ENCODE measurements around the gene SLC35E4. TPM values are rescaled to one million over a fixed set of nuclear protein-coding genes. Genes with fewer than 3 reads are reported as not detected.

SLC35E4 gene
- polyA plus RNA-seq, 2 donors, result 1.7 to 3.1 TPM

DNA sequence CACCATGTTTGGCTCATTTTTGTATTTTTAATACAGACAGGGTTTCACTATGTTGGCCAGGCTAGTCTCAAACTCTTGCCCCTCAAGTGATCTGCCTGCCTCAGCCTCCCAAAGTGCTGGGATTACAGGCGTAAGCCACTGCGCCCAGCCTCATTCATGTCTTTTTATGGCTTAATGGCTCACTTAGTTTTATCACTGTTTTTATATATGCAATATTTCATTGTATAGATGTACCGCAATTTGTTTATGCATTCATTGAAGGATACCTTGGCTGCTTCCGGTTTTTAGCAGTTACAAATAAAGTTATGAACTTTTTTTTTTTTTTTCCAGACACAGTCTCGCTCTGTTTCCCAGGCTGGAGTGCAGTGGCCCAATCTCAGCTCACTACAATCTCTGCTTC lies 34.1 kb upstream of the SLC35E4 start:
- no peaks in the 10 kb centered on the region for H3K4me1 ChIP-seq (ENCODE audit: control insufficient read depth in 2 of 2, insufficient read depth in 2 of 2, low read length in 1 of 2)
- no peak overlapping the region for H3K4me3 ChIP-seq (ENCODE audit: low read depth in 1 of 2, low read length in 2 of 2)
- H3K27ac ChIP-seq (ENCODE audit: low read depth in 2 of 2, low read length in 1 of 2), result no peak overlapping the region
- WGBS, 2 donors, result 77 to 88% methylated on average over 5 of the region's 5 CpGs
- H3K9me3 ChIP-seq (ENCODE audit: control insufficient read depth in 2 of 2, insufficient read depth in 1 of 2, low read depth in 1 of 2, low read length in 1 of 2), result no peaks in the 10 kb centered on the region
- H3K36me3 ChIP-seq (ENCODE audit: control insufficient read depth in 2 of 2, insufficient read depth in 2 of 2, low read length in 1 of 2), result no peaks in the 10 kb centered on the region
- no peaks in the 10 kb centered on the region for H3K27me3 ChIP-seq (ENCODE audit: control insufficient read depth in 1 of 2, insufficient read depth in 2 of 2, low read length in 2 of 2)

DNA sequence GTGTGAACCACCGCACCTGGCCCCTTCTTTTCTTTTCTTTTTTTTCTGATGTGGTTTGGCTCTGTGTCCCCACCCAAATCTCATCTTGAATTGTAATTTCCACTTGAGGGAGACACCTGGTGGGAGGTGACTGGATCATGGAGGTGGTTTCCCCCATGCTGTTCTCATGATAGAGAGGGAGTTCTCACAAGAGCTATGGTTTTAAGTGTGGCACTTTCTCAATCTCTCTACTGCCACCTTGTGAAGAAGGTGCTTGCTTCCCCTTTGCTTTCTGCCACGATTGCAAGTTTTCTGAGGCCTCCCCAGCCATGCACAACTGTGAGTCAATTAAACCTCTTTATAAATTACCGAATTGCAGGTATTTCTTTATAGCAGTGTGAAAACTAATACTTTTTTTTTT lies 33.5 kb upstream of the SLC35E4 start:
- no peaks in the 10 kb centered on the region for H3K36me3 ChIP-seq (ENCODE audit: control insufficient read depth in 2 of 2, insufficient read depth in 2 of 2, low read length in 1 of 2)
- no peak overlapping the region for H3K4me3 ChIP-seq (ENCODE audit: low read depth in 1 of 2, low read length in 2 of 2)
- H3K9me3 ChIP-seq (ENCODE audit: control insufficient read depth in 2 of 2, insufficient read depth in 1 of 2, low read depth in 1 of 2, low read length in 1 of 2), result no peaks in the 10 kb centered on the region
- H3K4me1 ChIP-seq (ENCODE audit: control insufficient read depth in 2 of 2, insufficient read depth in 2 of 2, low read length in 1 of 2), result peaks cover 2% of the 10 kb centered on the region in 2 donors
- no peak overlapping the region for H3K27ac ChIP-seq (ENCODE audit: low read depth in 2 of 2, low read length in 1 of 2)
- WGBS, 2 donors, result 58 to 64% methylated on average over 3 of the region's 3 CpGs
- no peaks in the 10 kb centered on the region for H3K27me3 ChIP-seq (ENCODE audit: control insufficient read depth in 1 of 2, insufficient read depth in 2 of 2, low read length in 2 of 2)

DNA sequence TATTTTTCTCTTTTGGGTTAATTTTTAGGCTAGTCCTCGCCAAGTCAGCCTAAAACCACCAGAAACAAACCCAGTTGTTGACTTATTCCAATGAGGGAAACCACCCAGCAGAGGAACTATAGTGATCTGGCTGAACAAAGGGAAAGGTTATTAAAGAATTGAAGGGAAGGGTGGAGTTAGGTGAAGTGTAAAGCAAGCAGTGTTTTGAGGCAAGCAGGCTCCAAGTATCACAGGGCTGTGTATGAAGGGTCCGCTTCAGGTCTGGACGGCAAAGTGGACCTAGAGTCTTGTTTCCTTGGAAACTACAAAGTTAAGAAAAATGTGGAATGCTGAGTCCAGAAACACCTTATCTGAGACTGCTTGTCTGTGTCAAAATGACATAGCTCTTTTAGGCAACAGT lies 31.8 kb upstream of the SLC35E4 start:
- Histone ChIP-seq H3K4me3 (ENCODE audit: low read depth in 1 of 2, low read length in 2 of 2) (no peak overlapping the region), H3K27me3 (ENCODE audit: control insufficient read depth in 1 of 2, insufficient read depth in 2 of 2, low read length in 2 of 2) (no peaks in the 10 kb centered on the region), H3K36me3 (ENCODE audit: control insufficient read depth in 2 of 2, insufficient read depth in 2 of 2, low read length in 1 of 2) (no peaks in the 10 kb centered on the region), H3K27ac (ENCODE audit: low read depth in 2 of 2, low read length in 1 of 2) (no peak overlapping the region), H3K4me1 (ENCODE audit: control insufficient read depth in 2 of 2, insufficient read depth in 2 of 2, low read length in 1 of 2) (peaks cover 2 to 3% of the 10 kb centered on the region in 2 donors), H3K9me3 (ENCODE audit: control insufficient read depth in 2 of 2, insufficient read depth in 1 of 2, low read depth in 1 of 2, low read length in 1 of 2) (no peaks in the 10 kb centered on the region)
- WGBS, 2 donors, result 72 to 79% methylated on average over 3 of the region's 3 CpGs

DNA sequence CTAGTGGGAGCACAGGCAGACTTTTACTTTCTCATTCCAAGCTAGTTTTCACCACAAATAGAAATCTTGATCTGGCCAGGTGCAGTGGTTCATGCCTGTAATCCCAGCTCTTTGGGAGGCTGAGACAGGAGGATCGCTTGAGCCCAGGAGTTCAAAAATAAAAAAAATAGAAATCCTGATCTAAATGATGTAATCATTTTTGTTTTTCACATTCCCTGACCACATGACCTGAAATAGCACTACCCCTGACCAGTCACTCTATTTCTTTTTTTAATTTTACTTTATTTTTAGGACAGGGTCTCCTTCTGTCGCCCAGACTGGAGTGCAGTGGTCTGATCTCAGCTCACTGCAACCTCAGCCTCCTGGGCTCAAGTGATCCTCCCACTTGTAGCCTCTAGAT lies 30.9 kb upstream of the SLC35E4 start:
- no peaks in the 10 kb centered on the region for H3K9me3 ChIP-seq (ENCODE audit: control insufficient read depth in 2 of 2, insufficient read depth in 1 of 2, low read depth in 1 of 2, low read length in 1 of 2)
- H3K36me3 ChIP-seq (ENCODE audit: control insufficient read depth in 2 of 2, insufficient read depth in 2 of 2, low read length in 1 of 2), result no peaks in the 10 kb centered on the region
- H3K27ac ChIP-seq (ENCODE audit: low read depth in 2 of 2, low read length in 1 of 2), result no peak overlapping the region
- no peaks in the 10 kb centered on the region for H3K27me3 ChIP-seq (ENCODE audit: control insufficient read depth in 1 of 2, insufficient read depth in 2 of 2, low read length in 2 of 2)
- 88 to 100% methylated on average over 2 of the region's 2 CpGs for WGBS, 2 donors
- H3K4me1 ChIP-seq (ENCODE audit: control insufficient read depth in 2 of 2, insufficient read depth in 2 of 2, low read length in 1 of 2), result peaks cover 3 to 7% of the 10 kb centered on the region in 2 donors
- no peak overlapping the region for H3K4me3 ChIP-seq (ENCODE audit: low read depth in 1 of 2, low read length in 2 of 2)

DNA sequence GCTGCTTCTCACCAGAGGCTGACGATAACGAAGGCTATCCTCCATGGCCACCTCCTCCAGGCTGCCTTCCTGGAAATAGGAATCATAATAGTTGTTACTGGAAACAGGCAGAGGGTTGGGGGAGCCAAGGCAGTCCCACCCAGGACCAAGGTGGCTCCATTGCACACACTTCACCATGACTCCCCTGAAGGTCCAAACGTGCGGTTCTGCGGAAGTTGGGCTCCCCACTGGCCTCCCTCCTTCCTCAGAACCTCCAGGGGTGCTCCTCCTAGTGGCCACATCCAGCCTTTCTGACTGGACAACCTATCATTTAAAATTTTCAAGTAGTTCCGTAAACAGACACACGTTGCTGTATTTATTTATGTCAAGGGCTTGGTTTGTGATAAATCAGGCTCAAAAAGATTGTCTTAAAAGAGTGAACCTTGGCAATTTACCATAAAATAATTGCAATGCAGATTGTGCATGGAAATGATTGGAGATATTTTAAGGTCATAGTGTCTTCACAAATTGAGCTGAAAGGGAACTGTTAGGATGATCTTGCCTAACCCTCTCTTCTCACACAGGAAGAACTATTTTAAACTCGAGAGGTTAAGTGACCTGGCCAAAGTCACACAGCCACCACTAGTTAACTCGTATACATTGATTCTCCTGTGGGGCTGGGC lies 30.0 kb upstream of the SLC35E4 start:
- H3K4me3 ChIP-seq (ENCODE audit: low read depth in 1 of 2, low read length in 2 of 2), result no peak overlapping the region
- H3K36me3 ChIP-seq (ENCODE audit: control insufficient read depth in 2 of 2, insufficient read depth in 2 of 2, low read length in 1 of 2), result no peaks in the 10 kb centered on the region
- peaks cover 3 to 8% of the 10 kb centered on the region in 2 donors for H3K4me1 ChIP-seq (ENCODE audit: control insufficient read depth in 2 of 2, insufficient read depth in 2 of 2, low read length in 1 of 2)
- WGBS, 2 donors, result 27 to 32% methylated on average over 9 of the region's 9 CpGs
- no peaks in the 10 kb centered on the region for H3K27me3 ChIP-seq (ENCODE audit: control insufficient read depth in 1 of 2, insufficient read depth in 2 of 2, low read length in 2 of 2)
- H3K9me3 ChIP-seq (ENCODE audit: control insufficient read depth in 2 of 2, insufficient read depth in 1 of 2, low read depth in 1 of 2, low read length in 1 of 2), result no peaks in the 10 kb centered on the region
- no peak overlapping the region for H3K27ac ChIP-seq (ENCODE audit: low read depth in 2 of 2, low read length in 1 of 2)

DNA sequence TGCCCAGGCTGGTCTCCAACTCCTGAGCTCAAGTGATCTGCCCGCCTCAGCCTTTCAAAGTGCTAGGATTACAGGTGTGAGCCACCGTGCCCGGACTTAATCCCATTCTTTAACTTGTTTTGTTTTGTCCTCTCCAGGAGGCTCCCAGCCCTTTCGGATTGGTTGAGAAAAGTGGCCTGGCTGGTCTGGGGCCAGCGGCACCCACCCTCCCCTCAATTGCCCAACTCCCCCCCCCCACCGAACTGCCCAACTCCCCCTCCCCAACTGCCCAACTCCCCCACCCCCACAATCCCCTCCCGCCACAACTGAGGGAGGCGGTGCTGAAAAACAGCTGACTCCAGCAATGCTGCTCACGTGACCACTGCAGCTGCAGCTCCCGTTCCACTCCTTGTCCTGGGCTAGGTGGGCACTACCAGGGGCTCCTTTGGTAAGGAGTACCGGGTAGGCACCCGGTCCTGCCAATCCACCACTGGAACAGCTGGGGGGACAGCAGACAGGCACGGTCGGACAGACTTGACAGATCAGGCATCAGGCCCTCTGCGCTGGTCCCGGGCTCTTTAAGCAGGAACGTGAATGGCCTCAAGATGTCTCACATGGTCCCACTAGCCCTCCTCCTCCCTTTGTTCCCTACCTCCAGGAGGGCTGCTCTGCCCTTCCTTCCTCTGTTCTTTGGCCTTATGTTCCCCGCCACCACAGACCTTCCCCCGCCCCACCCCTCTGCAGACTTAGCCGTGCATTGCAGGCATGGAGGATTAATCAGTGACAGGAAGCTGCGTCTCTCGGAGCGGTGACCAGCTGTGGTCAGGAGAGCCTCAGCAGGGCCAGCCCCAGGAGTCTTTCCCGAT lies 28.9 kb upstream of the SLC35E4 start, which contains the start of gene TCN2:
TSS of gene TCN2 (plus strand) at position 720 of the 845 bp plus-strand sequence. CDS start 158 bp downstream, outside the sequence.
- Histone ChIP-seq H3K36me3 (ENCODE audit: control insufficient read depth in 2 of 2, insufficient read depth in 2 of 2, low read length in 1 of 2) (no peaks in the 10 kb centered on the region), H3K4me1 (ENCODE audit: control insufficient read depth in 2 of 2, insufficient read depth in 2 of 2, low read length in 1 of 2) (peaks cover 3 to 8% of the 10 kb centered on the region in 2 donors), H3K27me3 (ENCODE audit: control insufficient read depth in 1 of 2, insufficient read depth in 2 of 2, low read length in 2 of 2) (no peaks in the 10 kb centered on the region), H3K9me3 (ENCODE audit: control insufficient read depth in 2 of 2, insufficient read depth in 1 of 2, low read depth in 1 of 2, low read length in 1 of 2) (no peaks in the 10 kb centered on the region), H3K27ac (ENCODE audit: low read depth in 2 of 2, low read length in 1 of 2) (peak within 1 kb of the TSS; percentile 29 to 73), H3K4me3 (ENCODE audit: low read depth in 1 of 2, low read length in 2 of 2) (peak within 1 kb of the TSS; percentile 48 to 53)
- WGBS, 2 donors, result 6 to 7% methylated on average over 24 of the region's 24 CpGs

DNA sequence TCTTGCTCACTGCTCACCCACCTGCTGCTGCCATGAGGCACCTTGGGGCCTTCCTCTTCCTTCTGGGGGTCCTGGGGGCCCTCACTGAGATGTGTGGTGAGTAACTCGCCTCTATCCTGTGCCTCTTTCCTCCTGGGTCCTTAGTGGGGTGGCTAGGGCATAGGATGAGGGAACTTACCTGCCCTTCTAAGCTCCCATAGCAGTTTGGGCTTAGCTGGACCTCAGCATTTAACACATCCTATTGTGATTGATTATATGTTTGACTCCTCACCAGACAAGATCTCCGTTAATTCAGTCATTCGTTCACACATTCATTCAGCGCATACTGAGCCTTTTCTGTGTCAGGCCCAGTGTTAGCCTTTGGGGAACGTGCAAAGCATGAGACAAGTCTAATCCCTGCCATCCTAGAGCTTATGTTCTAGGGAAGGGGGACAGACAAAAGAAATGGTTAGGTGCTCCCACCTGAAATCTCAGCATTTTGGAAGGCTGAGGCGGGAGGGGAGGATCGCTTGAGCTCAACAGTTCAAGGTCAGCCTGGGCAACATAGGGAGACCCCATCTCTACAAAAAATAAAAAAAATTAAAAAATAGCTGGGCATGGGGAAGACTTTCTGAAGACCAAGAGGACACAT lies 28.2 kb upstream of the SLC35E4 start:
- WGBS, 2 donors, result 72 to 83% methylated on average over 7 of the region's 7 CpGs
- Histone ChIP-seq H3K27ac (ENCODE audit: low read depth in 2 of 2, low read length in 1 of 2) (peak overlapping the region; percentile 0 to 73), H3K4me1 (ENCODE audit: control insufficient read depth in 2 of 2, insufficient read depth in 2 of 2, low read length in 1 of 2) (peaks cover 3 to 8% of the 10 kb centered on the region in 2 donors)

DNA sequence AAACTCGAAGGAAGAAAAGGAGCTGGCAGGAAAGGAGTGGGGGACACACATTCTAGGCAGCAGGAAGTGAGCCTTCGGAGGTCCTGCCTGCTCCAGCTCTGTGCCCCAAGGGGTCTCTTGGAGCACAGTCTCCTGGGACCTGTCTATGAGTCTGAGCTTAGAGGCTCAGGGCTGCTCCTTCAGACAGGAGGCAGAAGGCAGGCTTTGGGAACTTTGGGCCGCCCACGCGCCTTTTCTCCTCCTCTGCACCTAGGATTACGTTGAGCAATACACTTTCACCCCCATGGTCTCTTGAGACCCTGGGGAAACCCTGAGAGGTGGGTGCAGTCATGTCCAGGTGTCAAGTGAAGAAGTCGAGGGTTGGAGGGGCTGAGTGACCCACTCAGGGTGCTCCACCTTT lies 27.6 kb upstream of the SLC35E4 start:
- 86 to 87% methylated on average over 7 of the region's 7 CpGs for WGBS, 2 donors
- no peaks in the 10 kb centered on the region for H3K27me3 ChIP-seq (ENCODE audit: control insufficient read depth in 1 of 2, insufficient read depth in 2 of 2, low read length in 2 of 2)
- H3K9me3 ChIP-seq (ENCODE audit: control insufficient read depth in 2 of 2, insufficient read depth in 1 of 2, low read depth in 1 of 2, low read length in 1 of 2), result no peaks in the 10 kb centered on the region
- H3K4me3 ChIP-seq (ENCODE audit: low read depth in 1 of 2, low read length in 2 of 2), result no peak overlapping the region
- peaks cover 3 to 8% of the 10 kb centered on the region in 2 donors for H3K4me1 ChIP-seq (ENCODE audit: control insufficient read depth in 2 of 2, insufficient read depth in 2 of 2, low read length in 1 of 2)
- H3K36me3 ChIP-seq (ENCODE audit: control insufficient read depth in 2 of 2, insufficient read depth in 2 of 2, low read length in 1 of 2), result no peaks in the 10 kb centered on the region
- no peak overlapping the region for H3K27ac ChIP-seq (ENCODE audit: low read depth in 2 of 2, low read length in 1 of 2)

More for the DNA sequence above, 28.2 kb upstream of the SLC35E4 start:
- Histone ChIP-seq H3K27me3 (ENCODE audit: control insufficient read depth in 1 of 2, insufficient read depth in 2 of 2, low read length in 2 of 2) (no peaks in the 10 kb centered on the region), H3K4me3 (ENCODE audit: low read depth in 1 of 2, low read length in 2 of 2) (peak overlapping the region; percentile 48 to 53), H3K9me3 (ENCODE audit: control insufficient read depth in 2 of 2, insufficient read depth in 1 of 2, low read depth in 1 of 2, low read length in 1 of 2) (no peaks in the 10 kb centered on the region), H3K36me3 (ENCODE audit: control insufficient read depth in 2 of 2, insufficient read depth in 2 of 2, low read length in 1 of 2) (no peaks in the 10 kb centered on the region)

DNA sequence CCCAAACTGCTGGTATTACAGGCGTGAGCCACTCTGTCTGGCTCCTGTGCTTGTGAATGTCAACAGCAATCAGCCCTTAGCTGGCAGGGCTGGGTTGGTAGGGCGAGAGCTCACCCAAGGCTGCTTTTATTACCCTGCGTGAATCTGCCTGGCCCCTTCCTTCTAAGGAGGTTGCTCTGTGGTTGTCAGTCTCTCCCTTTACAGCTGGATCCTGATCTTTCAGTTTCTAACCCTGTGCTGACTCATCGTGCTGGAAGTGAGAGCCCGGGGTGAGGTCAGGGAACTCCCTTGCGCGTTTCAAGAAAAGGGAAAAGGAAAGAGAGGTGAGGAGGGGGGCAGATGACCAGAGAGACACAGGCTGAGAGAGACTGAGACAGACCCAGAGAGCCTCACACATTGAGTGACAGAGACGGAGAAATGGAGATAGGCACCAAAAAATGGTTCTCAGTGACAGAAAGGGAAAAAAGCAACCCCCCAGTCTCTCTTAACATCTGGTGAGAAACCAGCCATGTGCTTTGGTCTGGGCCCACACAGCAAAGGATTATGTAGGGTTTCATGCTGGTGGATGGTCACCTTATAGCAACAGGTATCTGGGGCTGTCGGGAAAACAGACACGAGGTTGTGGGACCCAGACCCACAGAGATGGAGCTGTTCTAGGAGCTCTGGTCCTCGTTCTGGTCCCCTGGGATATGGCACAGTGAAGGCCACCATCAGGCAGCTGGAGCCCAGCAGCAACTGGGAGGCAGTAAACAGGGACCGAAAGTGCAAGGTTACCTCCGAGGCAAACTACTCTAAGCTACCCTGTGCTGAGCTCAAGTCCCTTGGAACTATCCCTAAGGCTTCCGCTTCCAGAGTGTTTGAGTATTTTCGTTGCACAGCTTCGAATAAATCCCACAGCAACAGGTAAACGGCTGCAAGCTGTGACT lies 26.1 kb upstream of the SLC35E4 start:
- Histone ChIP-seq H3K36me3 (ENCODE audit: control insufficient read depth in 2 of 2, insufficient read depth in 2 of 2, low read length in 1 of 2) (no peaks in the 10 kb centered on the region), H3K27ac (ENCODE audit: low read depth in 2 of 2, low read length in 1 of 2) (peak overlapping the region; percentile 5 to 72), H3K4me3 (ENCODE audit: low read depth in 1 of 2, low read length in 2 of 2) (no peak overlapping the region), H3K27me3 (ENCODE audit: control insufficient read depth in 1 of 2, insufficient read depth in 2 of 2, low read length in 2 of 2) (no peaks in the 10 kb centered on the region), H3K4me1 (ENCODE audit: control insufficient read depth in 2 of 2, insufficient read depth in 2 of 2, low read length in 1 of 2) (peaks cover 3 to 8% of the 10 kb centered on the region in 2 donors), H3K9me3 (ENCODE audit: control insufficient read depth in 2 of 2, insufficient read depth in 1 of 2, low read depth in 1 of 2, low read length in 1 of 2) (no peaks in the 10 kb centered on the region)
- 53 to 60% methylated on average over 17 of the region's 17 CpGs for WGBS, 2 donors

Data from esophagus (tissue), 2 donors.